K562 (cell line): Measurements from ENCODE around the gene TNRC6B. TPM values are rescaled to one million over a fixed set of nuclear protein-coding genes. Genes with fewer than 3 reads are reported as not detected.

Source experiments
- ATAC-seq: fragments of 200-7000 bp; cut with Tn5 transposase; 3 replicates; pipeline ENCODE4 v1.9.1; 2020; ENCODE audit warnings: moderate library complexity
- BruUV-seq: library from RNA; stranded (reverse); fragments of 400-500 nt; replicated peaks from 2 replicates; lab custom pipeline; 2021; lab: Mats Ljungman, UMichigan
- CTCF ChIA-PET: fragments of 300-600 bp; formaldehyde crosslinking; extraction: SDS; loops from one replicate; lab custom pipeline; 2021; ENCODE audit warnings: low intra/inter-chr PET ratio; lab: Yijun Ruan, JAX
- POLR2A ChIA-PET: fragments of 300-600, 350-650 bp; sonication (Branson Sonifier 250); formaldehyde crosslinking; extraction: SDS; loops from one replicate; lab custom pipeline; 2021; ENCODE audit warnings: antibody characterized with exemption, inconsistent platforms; lab: Yijun Ruan, JAX
- DNase-seq, 4 experiments: peaks; one replicate each; pipeline versions ENCODE4 v3.0.0 to v3.0.0-alpha.2; 2011 to 2018; ENCODE audit warnings: low spot score in 3 of 4, mixed read lengths in 3 of 4; ENCODE audit errors: extremely low read depth in 1 of 4
- FAIRE-seq: peaks from 2 replicates; lab custom pipeline; 2011; peaks lifted over from hg19 to GRCh38; lab: Jason Lieb, UNC
- H2AFZ ChIP-seq: 2 replicates; pipeline ENCODE4 v1.6.0; 2011; ENCODE audit warnings: low read depth, low read length, control low read depth, inconsistent platforms
- H3K27ac ChIP-seq: fragments of 200-600 bp; 3 replicates; pipeline ENCODE4 v1.8.0; 2011; ENCODE audit warnings: low read depth, mild to moderate bottlenecking, control low read depth, inconsistent platforms, low read length, moderate library complexity, mixed read lengths; ENCODE audit errors: extremely low read depth
- H3K27me3 ChIP-seq, 2 experiments: fragments of 300-600 bp in 1 of 2; 2 replicates in 1 of 2; 3 replicates in 1 of 2; pipeline versions ENCODE4 v1.6.0 to v1.8.0; 2011; ENCODE audit warnings: inconsistent platforms in 2 of 2, low read length in 2 of 2, mild to moderate bottlenecking in 1 of 2, mixed read lengths in 1 of 2, moderate library complexity in 1 of 2; ENCODE audit not compliant: control insufficient read depth in 2 of 2, insufficient read depth in 2 of 2
- H3K36me3 ChIP-seq: fragments of 300-600 bp; 3 replicates; pipeline ENCODE4 v1.8.0; 2011; ENCODE audit warnings: mild to moderate bottlenecking, low read length, inconsistent platforms; ENCODE audit not compliant: control insufficient read depth, insufficient read depth
- H3K4me1 ChIP-seq, 2 experiments: fragments of 200-600 bp in 1 of 2; replicated peaks in 1 of 2; 2 replicates in 1 of 2; 3 replicates in 1 of 2; pipeline versions ENCODE4 v1.5.1 to v1.8.0; 2011; ENCODE audit warnings: inconsistent platforms in 2 of 2, low read length in 2 of 2, mild to moderate bottlenecking in 1 of 2, mixed read lengths in 1 of 2, moderate library complexity in 1 of 2; ENCODE audit not compliant: control insufficient read depth in 2 of 2, insufficient read depth in 2 of 2
- H3K4me2 ChIP-seq: 2 replicates; pipeline ENCODE4 v1.6.1; 2011; ENCODE audit warnings: low read length, control low read depth, inconsistent platforms, mixed read lengths; ENCODE audit not compliant: insufficient read depth
- H3K4me3 ChIP-seq: fragments of 200-600 bp; sonication (generic), shearing (Covaris generic); 2 replicates; pipeline ENCODE4 v1.5.1; 2016; ENCODE audit warnings: control low read depth, inconsistent platforms
- H3K79me2 ChIP-seq: fragments of 200-600 bp; 3 replicates; pipeline ENCODE4 v1.8.0; 2011; ENCODE audit warnings: low read length, inconsistent platforms; ENCODE audit not compliant: control insufficient read depth, insufficient read depth
- H3K9ac ChIP-seq, 2 experiments: 2 replicates each; pipeline versions ENCODE4 v1.6.0 to v1.6.1; 2011; ENCODE audit warnings: low read depth in 2 of 2, low read length in 2 of 2, control low read depth in 1 of 2, inconsistent platforms in 1 of 2, mild to moderate bottlenecking in 1 of 2, mixed read lengths in 1 of 2; ENCODE audit not compliant: insufficient read depth in 1 of 2
- H3K9me1 ChIP-seq: one replicate; pipeline ENCODE4 v1.6.0; 2011; ENCODE audit warnings: inconsistent platforms, mild to moderate bottlenecking, low read length, moderate library complexity; ENCODE audit not compliant: control insufficient read depth, insufficient read depth
- H3K9me3 ChIP-seq: replicated peaks from 2 replicates; pipeline ENCODE4 v1.5.1; 2011; ENCODE audit warnings: low read depth, low read length, inconsistent platforms; ENCODE audit not compliant: control insufficient read depth, insufficient read depth
- H4K20me1 ChIP-seq: replicated peaks from 2 replicates; pipeline ENCODE4 v1.6.1; 2011; ENCODE audit warnings: low read length, inconsistent platforms, mixed read lengths; ENCODE audit not compliant: control insufficient read depth, insufficient read depth
- FOXO4 ChIP-seq: fragments of 450-650 bp; formaldehyde crosslinking; IDR thresholded peaks from 2 replicates; pipeline ENCODE4 v1.4.0; 2020; ENCODE audit warnings: mild to moderate bottlenecking, moderate library complexity
- PBX2 ChIP-seq, 2 experiments: IDR thresholded peaks in 1 of 2; conservative IDR thresholded peaks in 1 of 2; 2 replicates each; pipeline ENCODE4 v1.6.1; 2016; ENCODE audit warnings: low read depth in 2 of 2, mild to moderate bottlenecking in 1 of 2, missing compliant biosample characterization in 1 of 2, missing genetic modification characterization in 1 of 2, moderate library complexity in 1 of 2
- WGBS: fragments of 100-300 bp; shearing (Covaris generic); methylation state at CpG from one replicate; pipeline ENCODE4 v1.1.6; 2016; ENCODE audit warnings: low coverage, mixed read lengths; ENCODE audit not compliant: insufficient coverage; ENCODE audit errors: missing lambda C conversion rate; 5-methylcytosine and 5-hydroxymethylcytosine counted together
- in situ Hi-C: fragments of 300-500 bp; cut with MboI; formaldehyde crosslinking; loops from 4 replicates; pipeline ENCODE4 v1.15.0; 2018; ENCODE audit warnings: inconsistent platforms, mixed read lengths
- intact Hi-C: fragments of 100-400 bp; cut with micrococcal nuclease; formaldehyde crosslinking; loops from 2 replicates; pipeline ENCODE4 v1.14.2; 2022
- polyA plus RNA-seq, 8 experiments: library from polyadenylated mRNA; depleted of rRNA in 4 of 8; stranded (reverse) in 5 of 8; unstranded in 3 of 8; fragments of >200 nt; fragmentation: Nextera tagmentation in 2 of 8; fragmentation: Illumina TruSeq in 1 of 8; extraction: Ambion mirVana in 2 of 8; extraction: Trizol in 1 of 8; gene quantifications; 2 replicates each; pipeline versions ENCODE4 v1.2.1 to v1.2.3, GENCODE V29; 2011 to 2014; ENCODE audit warnings: inconsistent platforms in 1 of 8, missing spikeins in 1 of 8
- total RNA-seq, 7 experiments: library from RNA; depleted of rRNA in 6 of 7; stranded (reverse); fragments of >200 nt in 6 of 7; fragmentation: Illumina TruSeq in 2 of 7; extraction: Trizol in 2 of 7; gene quantifications; 2 replicates each; pipeline versions ENCODE4 v1.2.1 to v1.2.3, GENCODE V29; 2011 to 2021; ENCODE audit warnings: low replicate concordance in 1 of 7

Gene TNRC6B
- total and polyA plus RNA-seq, 9 of the 15 experiments (the other 6 are each of a cell fraction or from before 2014, with no cell fraction given): 0.96 to 18.8 (median 10.8) TPM

GRCh38 chr22:40276996-40277823, 99.5 kb downstream of the TNRC6B start:
- POLR2A ChIA-PET: no interaction called here

More at GRCh38 chr22:40276996-40277823, 99.5 kb downstream of the TNRC6B start:
- in situ Hi-C loops (no loop called here), intact Hi-C loops (no loop called here)
- no peak overlapping the region for H3K4me3 ChIP-seq
- H3K36me3 ChIP-seq: peaks cover 43% of the 10 kb centered on the region; the same call in 2 of the 3 replicates
- H3K27me3 ChIP-seq: no peaks in the 10 kb centered on the region
- no peak overlapping the region for H3K4me2 ChIP-seq
- no peaks in the 10 kb centered on the region for H3K9me3 ChIP-seq
- H3K9ac ChIP-seq: no peak overlapping the region
- TF ChIP-seq FOXO4: no peak
- no peak for TF ChIP-seq PBX2 (CRISPR knock-in tag; IDR thresholded peaks at IDR 0.05; ENCODE audit: low read depth)
- peak; percentile 73; the same call in 1 of the 2 replicates for TF ChIP-seq PBX2 (tag; conservative IDR thresholded peaks at IDR 0.05; ENCODE audit: low read depth)
- 82% methylated on average over 10 of the region's 10 CpGs for WGBS
- H3K4me1 ChIP-seq: no peaks in the 10 kb centered on the region; a peak in 1 of 5 replicates
- no peak overlapping the region for H2AFZ ChIP-seq
- no peak for DNase-seq
- no peaks in the 10 kb centered on the region for H4K20me1 ChIP-seq
- no peaks in the 10 kb centered on the region for H3K9me1 ChIP-seq
- no peak overlapping the region for H3K27ac ChIP-seq
- no peaks in the 10 kb centered on the region for H3K79me2 ChIP-seq
- CTCF ChIA-PET: no interaction called here
- ATAC-seq: no peak
- FAIRE-seq: peak; percentile 6
- no TSS peak for BruUV-seq
